Karpas-422 (cell line): ENCODE results near the gene SLC26A11. TPM values are rescaled to one million over a fixed set of nuclear protein-coding genes. Genes with fewer than 3 reads are reported as not detected.

Experiments used
- DNase-seq: peaks from one replicate; pipeline ENCODE4 v3.0.0-alpha.2; 2015
- H2AFZ ChIP-seq: fragments of 200-600 bp; sonication (generic); 2 replicates; pipeline ENCODE4 v1.6.1; 2014; ENCODE audit warnings: antibody characterized with exemption, low read length, mixed read lengths
- H3K27ac ChIP-seq: fragments of 200-600 bp; sonication (generic); 2 replicates; pipeline ENCODE4 v1.5.1; 2014; ENCODE audit warnings: mild to moderate bottlenecking, low read length, moderate library complexity
- H3K27me3 ChIP-seq: fragments of 200-600 bp; sonication (generic); 2 replicates; pipeline ENCODE4 v1.6.1; 2014; ENCODE audit warnings: low read length, mixed read lengths
- H3K36me3 ChIP-seq: fragments of 200-600 bp; sonication (generic); 2 replicates; pipeline ENCODE4 v1.6.1; 2014; ENCODE audit warnings: low read length, mixed read lengths; ENCODE audit not compliant: insufficient read depth
- H3K4me1 ChIP-seq: fragments of 200-600 bp; sonication (generic); 2 replicates; pipeline ENCODE4 v1.6.1; 2014; ENCODE audit warnings: mild to moderate bottlenecking, low read length, mixed read lengths
- H3K4me2 ChIP-seq: fragments of 200-600 bp; sonication (generic); 2 replicates; pipeline ENCODE4 v1.6.1; 2014; ENCODE audit warnings: low read length, low read depth, mild to moderate bottlenecking; ENCODE audit not compliant: poor library complexity, severe bottlenecking
- H3K4me3 ChIP-seq: fragments of 200-600 bp; sonication (generic); 2 replicates; pipeline ENCODE4 v1.5.1; 2014; ENCODE audit warnings: mild to moderate bottlenecking, antibody characterized with exemption, low read length, mixed read lengths
- H3K79me2 ChIP-seq: fragments of 200-600 bp; sonication (generic); 2 replicates; pipeline ENCODE4 v1.6.1; 2014; ENCODE audit warnings: mild to moderate bottlenecking, low read length, mixed read lengths
- H3K9ac ChIP-seq: fragments of 200-600 bp; sonication (generic); 2 replicates; pipeline ENCODE4 v1.6.0; 2014; ENCODE audit warnings: low read length
- H3K9me2 ChIP-seq: fragments of 200-600 bp; sonication (generic), shearing (Covaris generic); replicated peaks from 2 replicates; pipeline ENCODE4 v1.6.0; 2014; ENCODE audit warnings: mild to moderate bottlenecking, low read length, moderate library complexity; ENCODE audit not compliant: insufficient read depth
- H3K9me3 ChIP-seq: fragments of 300-700, 200-600 bp; sonication (generic); 2 replicates; pipeline ENCODE4 v1.6.1; 2014; ENCODE audit warnings: low read length, mixed read lengths
- H4K20me1 ChIP-seq: fragments of 200-600 bp; sonication (generic); 2 replicates; pipeline ENCODE4 v1.6.1; 2014; ENCODE audit warnings: mild to moderate bottlenecking, antibody characterized with exemption, low read length, low read depth; ENCODE audit not compliant: insufficient read depth
- total RNA-seq: library from RNA; depleted of rRNA; stranded (reverse); fragments of >200 nt; shearing (Covaris generic); gene quantifications from 2 replicates; pipeline ENCODE4 v1.2.3, GENCODE V29; 2014; ENCODE audit warnings: low replicate concordance

Gene SLC26A11
- total RNA-seq, 1 experiment from 2014 or later = 7.4 TPM

DNA sequence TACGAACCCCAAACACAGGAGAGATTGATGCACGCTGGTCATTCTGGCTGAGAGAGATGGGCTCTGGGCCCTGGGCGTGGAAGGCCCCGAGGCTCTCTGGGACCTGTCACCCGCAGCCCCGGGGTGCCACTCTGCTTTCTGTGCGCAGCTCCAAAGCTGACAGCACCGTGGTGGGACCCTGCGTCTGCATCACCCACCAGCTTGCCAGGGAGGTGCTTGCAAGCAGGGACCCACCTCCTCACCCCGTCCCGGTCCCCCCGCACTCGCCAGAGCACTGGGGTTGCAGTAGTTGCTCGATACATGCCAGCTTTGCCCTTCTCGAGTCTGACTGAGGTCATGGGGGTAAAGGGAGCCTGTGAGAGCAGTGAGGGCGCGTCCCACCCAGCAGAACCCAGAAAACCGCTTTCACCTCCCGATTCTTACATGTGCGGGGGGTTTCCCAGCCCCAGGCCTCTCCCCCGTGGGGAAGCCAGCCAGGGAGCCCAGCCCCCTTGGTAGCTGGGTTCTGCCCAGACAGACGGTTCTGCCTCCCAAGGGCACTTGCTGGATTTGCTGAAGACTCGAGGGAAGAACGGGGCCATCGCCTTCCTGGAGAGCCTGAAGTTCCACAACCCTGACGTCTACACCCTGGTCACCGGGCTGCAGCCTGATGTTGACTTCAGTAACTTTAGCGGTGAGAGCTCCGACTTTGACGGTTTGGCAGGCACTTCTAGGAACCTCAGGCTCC is 37.9 kb upstream of the SLC26A11 start:
- DNase-seq = no peak
- Histone ChIP-seq H3K9me3 (no peaks in the 10 kb centered on the region), H3K27ac (no peak overlapping the region), H4K20me1 (no peaks in the 10 kb centered on the region; the same call in 1 of the 2 replicates), H3K9ac (no peak overlapping the region), H3K4me3 (no peak overlapping the region), H3K4me1 (no peaks in the 10 kb centered on the region), H3K36me3 (no peaks in the 10 kb centered on the region), H3K79me2 (no peaks in the 10 kb centered on the region), H3K9me2 (no peaks in the 10 kb centered on the region), H2AFZ (no peak overlapping the region), H3K4me2 (no peak overlapping the region), H3K27me3 (no peaks in the 10 kb centered on the region)

DNA sequence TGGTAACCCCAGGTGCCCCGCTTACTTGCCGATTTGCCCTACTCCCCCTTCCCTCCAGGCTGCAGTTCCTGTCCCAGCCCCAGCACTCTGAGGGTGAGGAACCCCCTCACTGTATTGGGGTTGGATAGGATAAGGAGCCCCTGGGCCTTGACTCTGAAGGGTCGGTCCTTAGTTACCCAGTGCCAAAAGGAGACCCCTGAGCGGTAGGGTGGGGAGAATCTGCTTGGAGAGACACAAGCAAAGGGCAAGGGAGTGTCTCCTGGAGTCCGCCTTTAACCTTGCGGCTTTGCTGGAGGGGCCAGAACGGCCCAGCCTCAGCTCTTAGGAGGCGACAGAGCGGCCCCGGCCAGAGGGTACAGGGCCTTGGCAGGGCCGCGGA is 37.4 kb upstream of the SLC26A11 start:
- Histone ChIP-seq H2AFZ (no peak overlapping the region), H3K4me3 (no peak overlapping the region), H3K36me3 (no peaks in the 10 kb centered on the region), H3K9me3 (no peaks in the 10 kb centered on the region), H3K4me1 (no peaks in the 10 kb centered on the region), H3K27ac (no peak overlapping the region), H3K9ac (no peak overlapping the region), H3K4me2 (no peak overlapping the region), H3K79me2 (no peaks in the 10 kb centered on the region), H3K9me2 (no peaks in the 10 kb centered on the region), H3K27me3 (no peaks in the 10 kb centered on the region), H4K20me1 (no peaks in the 10 kb centered on the region; the same call in 1 of the 2 replicates)
- DNase-seq = no peak

DNA sequence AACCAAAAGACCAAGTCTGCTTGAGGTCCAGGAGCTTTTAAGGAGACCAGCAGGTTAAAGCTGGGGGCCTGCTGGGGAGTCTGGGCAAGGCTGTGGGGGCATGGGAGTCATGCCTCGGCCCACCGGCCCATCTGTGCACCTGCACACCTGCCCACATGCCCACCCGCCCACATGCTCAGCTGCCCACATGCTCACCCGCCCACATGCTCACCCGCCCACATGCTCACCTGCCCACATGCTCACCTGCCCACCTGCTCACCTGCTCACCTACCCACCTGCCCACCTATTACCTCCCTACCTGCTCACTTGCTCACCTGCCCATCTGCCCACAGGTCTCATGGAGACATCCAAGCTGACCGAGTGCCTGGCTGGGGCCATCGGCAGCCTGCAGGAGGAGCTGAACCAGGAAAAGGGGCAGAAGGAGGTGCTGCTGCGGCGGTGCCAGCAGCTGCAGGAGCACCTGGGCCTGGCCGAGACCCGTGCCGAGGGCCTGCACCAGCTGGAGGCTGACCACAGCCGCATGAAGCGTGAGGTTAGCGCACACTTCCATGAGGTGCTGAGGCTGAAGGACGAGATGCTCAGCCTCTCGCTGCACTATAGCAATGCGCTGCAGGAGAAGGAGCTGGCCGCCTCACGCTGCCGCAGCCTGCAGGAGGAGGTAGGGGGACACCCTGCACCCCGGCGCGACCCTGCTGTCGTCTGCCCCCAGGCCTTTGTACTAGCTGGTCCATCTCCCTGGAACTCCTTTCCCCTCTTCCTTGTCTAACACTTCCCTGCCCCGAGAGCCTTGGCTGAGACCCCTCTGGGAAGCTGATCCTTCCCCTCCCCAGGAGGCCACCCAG is 36.4 kb upstream of the SLC26A11 start:
- Histone ChIP-seq H4K20me1 (no peaks in the 10 kb centered on the region; the same call in 1 of the 2 replicates), H3K27me3 (no peaks in the 10 kb centered on the region), H3K4me1 (no peaks in the 10 kb centered on the region), H3K79me2 (no peaks in the 10 kb centered on the region), H3K9me3 (no peaks in the 10 kb centered on the region), H3K9me2 (no peaks in the 10 kb centered on the region), H3K36me3 (no peaks in the 10 kb centered on the region), H2AFZ (no peak overlapping the region), H3K4me3 (no peak overlapping the region), H3K27ac (no peak overlapping the region), H3K4me2 (no peak overlapping the region), H3K9ac (no peak overlapping the region)
- no peak for DNase-seq

DNA sequence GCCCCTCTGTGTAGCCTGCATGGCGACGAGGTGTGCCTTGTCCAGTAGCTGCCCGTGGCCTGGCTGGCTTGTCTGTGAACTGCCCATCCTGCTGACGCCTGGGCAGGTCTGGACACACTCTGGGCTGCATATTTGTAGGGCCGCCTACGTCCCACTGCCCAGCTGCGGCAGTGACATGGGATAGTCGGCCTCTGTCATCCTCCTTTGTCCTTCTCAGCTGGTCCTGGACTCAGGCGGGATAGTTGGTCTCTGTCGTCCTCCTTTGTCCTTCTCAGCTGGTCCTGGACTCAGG is 35.9 kb upstream of the SLC26A11 start:
- no peaks in the 10 kb centered on the region for H3K27me3 ChIP-seq
- H3K9me2 ChIP-seq = no peaks in the 10 kb centered on the region
- H3K79me2 ChIP-seq = no peaks in the 10 kb centered on the region
- H3K4me2 ChIP-seq = no peak overlapping the region
- H3K4me1 ChIP-seq = no peaks in the 10 kb centered on the region
- no peak overlapping the region for H3K4me3 ChIP-seq
- DNase-seq = no peak
- no peaks in the 10 kb centered on the region for H3K36me3 ChIP-seq
- H2AFZ ChIP-seq = no peak overlapping the region
- H3K9ac ChIP-seq = no peak overlapping the region
- no peaks in the 10 kb centered on the region for H3K9me3 ChIP-seq
- H4K20me1 ChIP-seq = no peaks in the 10 kb centered on the region; the same call in 1 of the 2 replicates
- no peak overlapping the region for H3K27ac ChIP-seq

DNA sequence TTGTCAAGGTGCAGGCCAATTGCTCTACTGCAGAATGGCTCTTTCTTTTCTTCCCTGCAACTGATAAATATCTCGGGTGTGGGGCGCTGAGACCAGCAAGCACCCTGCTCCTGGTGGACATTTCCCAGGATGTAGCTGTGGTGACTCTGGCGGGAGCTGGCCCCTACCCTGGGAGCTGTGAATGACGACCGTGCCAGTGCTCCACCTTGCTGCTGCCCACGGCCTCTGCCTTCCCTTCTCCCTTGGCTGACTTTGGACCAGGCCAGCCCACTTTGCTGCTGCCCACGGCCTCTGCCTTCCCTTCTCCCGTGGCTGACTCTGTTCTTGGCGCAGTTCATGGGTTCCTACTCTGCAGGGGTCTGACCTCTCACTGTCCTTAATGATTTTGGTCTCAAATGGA is 34.3 kb upstream of the SLC26A11 start:
- no peaks in the 10 kb centered on the region; the same call in 1 of the 2 replicates for H4K20me1 ChIP-seq
- no peak overlapping the region for H3K4me3 ChIP-seq
- no peaks in the 10 kb centered on the region for H3K27me3 ChIP-seq
- H3K9me3 ChIP-seq = no peaks in the 10 kb centered on the region
- no peaks in the 10 kb centered on the region for H3K4me1 ChIP-seq
- no peak overlapping the region for H3K4me2 ChIP-seq
- no peak overlapping the region for H3K9ac ChIP-seq
- H3K27ac ChIP-seq = no peak overlapping the region
- H3K79me2 ChIP-seq = no peaks in the 10 kb centered on the region
- no peaks in the 10 kb centered on the region for H3K36me3 ChIP-seq
- H2AFZ ChIP-seq = no peak overlapping the region
- no peak for DNase-seq
- H3K9me2 ChIP-seq = no peaks in the 10 kb centered on the region

DNA sequence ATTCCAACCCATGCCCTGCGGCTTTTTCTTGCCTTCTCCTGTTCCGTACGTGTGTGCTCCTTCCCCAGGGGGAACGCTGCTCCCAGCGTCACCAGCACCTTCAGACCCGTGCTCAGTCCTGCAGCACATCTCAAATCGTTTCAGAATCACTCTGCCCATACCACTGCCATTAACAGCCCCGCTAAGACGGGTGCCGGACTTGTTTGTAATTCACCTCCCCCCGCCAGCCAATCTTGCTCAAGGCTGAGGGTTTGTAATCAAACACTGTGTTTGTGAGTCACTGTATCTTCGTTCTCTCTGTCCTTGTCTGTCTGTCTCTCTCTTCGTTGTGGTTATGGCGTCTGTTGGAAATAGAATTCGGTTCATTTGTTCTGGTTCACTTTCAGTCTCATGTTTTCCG is 33.1 kb upstream of the SLC26A11 start:
- H3K27ac ChIP-seq = no peak overlapping the region
- H3K9ac ChIP-seq = no peak overlapping the region
- no peak overlapping the region for H3K4me2 ChIP-seq
- H3K4me1 ChIP-seq = no peaks in the 10 kb centered on the region
- DNase-seq = no peak
- no peaks in the 10 kb centered on the region for H4K20me1 ChIP-seq
- no peaks in the 10 kb centered on the region for H3K9me3 ChIP-seq
- H3K4me3 ChIP-seq = no peak overlapping the region
- H3K9me2 ChIP-seq = no peaks in the 10 kb centered on the region
- no peak overlapping the region for H2AFZ ChIP-seq
- no peaks in the 10 kb centered on the region for H3K36me3 ChIP-seq
- no peaks in the 10 kb centered on the region for H3K79me2 ChIP-seq
- H3K27me3 ChIP-seq = no peaks in the 10 kb centered on the region

DNA sequence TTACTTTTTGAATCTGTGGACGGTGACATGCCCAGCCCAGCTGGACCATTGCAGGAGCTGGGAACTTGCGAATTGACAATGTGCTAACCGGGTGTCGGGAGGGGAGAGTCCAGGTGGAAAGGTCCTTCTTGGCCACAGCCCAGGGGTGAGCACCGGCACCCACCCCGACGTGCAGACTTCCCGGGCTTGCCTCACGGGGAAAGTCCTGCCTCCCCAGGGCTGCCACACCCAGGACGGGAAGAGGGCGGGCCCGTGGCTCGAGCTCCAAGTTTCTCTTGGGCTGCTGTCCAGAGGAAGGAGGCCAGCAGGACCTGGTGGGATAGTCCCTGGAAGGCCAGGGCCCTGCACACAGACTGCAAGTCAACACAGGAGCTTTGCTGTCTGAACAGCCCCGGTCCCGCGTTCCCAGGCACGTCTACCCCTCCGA is 32.7 kb upstream of the SLC26A11 start:
- Histone ChIP-seq H3K27ac (no peak overlapping the region), H3K36me3 (no peaks in the 10 kb centered on the region), H3K4me1 (no peaks in the 10 kb centered on the region), H3K9me3 (no peaks in the 10 kb centered on the region), H3K79me2 (no peaks in the 10 kb centered on the region), H4K20me1 (no peaks in the 10 kb centered on the region), H2AFZ (no peak overlapping the region), H3K4me2 (no peak overlapping the region), H3K9me2 (no peaks in the 10 kb centered on the region), H3K9ac (no peak overlapping the region), H3K27me3 (no peaks in the 10 kb centered on the region), H3K4me3 (no peak overlapping the region)
- DNase-seq = no peak

DNA sequence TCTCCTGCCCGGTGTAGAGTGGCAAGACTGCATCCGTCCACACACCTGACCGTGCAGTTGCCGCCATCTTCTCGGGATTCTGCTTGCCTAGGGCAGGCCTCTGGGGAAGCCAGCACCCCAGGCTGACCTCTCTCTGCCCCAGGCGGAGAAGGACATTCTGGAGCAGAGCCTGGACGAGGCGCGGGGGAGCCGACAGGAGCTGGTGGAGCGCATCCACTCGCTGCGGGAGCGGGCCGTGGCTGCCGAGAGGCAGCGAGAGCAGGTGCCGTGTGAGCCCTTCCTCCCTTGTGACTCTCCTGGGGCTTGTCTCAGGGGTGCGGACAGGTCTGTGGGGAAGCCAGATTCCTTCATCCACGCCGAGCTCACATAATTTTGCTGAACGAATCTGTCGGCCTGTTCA is 30.6 kb upstream of the SLC26A11 start:
- no peak overlapping the region for H3K4me2 ChIP-seq
- no peaks in the 10 kb centered on the region for H3K9me2 ChIP-seq
- no peaks in the 10 kb centered on the region for H3K9me3 ChIP-seq
- no peaks in the 10 kb centered on the region for H4K20me1 ChIP-seq
- no peaks in the 10 kb centered on the region for H3K79me2 ChIP-seq
- H3K27me3 ChIP-seq = no peaks in the 10 kb centered on the region
- H2AFZ ChIP-seq = no peak overlapping the region
- no peak overlapping the region for H3K9ac ChIP-seq
- H3K27ac ChIP-seq = no peak overlapping the region
- H3K36me3 ChIP-seq = no peaks in the 10 kb centered on the region
- H3K4me3 ChIP-seq = no peak overlapping the region
- no peak for DNase-seq
- no peaks in the 10 kb centered on the region for H3K4me1 ChIP-seq
